Stimulated activated CD4-positive, alpha-beta T cell treated with anti-CD3 and anti-CD28 coated beads, Interleukin-1b, Interleukin-23, amount 100 ng/mL, for 24 hours (primary cell): Measurements from ENCODE around the gene ESYT1.

ENCODE experiments used
- DNase-seq, 4 experiments: peaks; one replicate each; pipeline ENCODE4 v3.0.0-alpha.2; 2020; ENCODE audit warnings: low read depth in 4 of 4, low spot score in 1 of 4

Gene ESYT1

GRCh38 chr12:56172839-56173238 lies 44.8 kb downstream of the ESYT1 start:
- DNase-seq = no peak

GRCh38 chr12:56178347-56178746 lies 50.3 kb downstream of the ESYT1 start:
- DNase-seq = no peak

DNA sequence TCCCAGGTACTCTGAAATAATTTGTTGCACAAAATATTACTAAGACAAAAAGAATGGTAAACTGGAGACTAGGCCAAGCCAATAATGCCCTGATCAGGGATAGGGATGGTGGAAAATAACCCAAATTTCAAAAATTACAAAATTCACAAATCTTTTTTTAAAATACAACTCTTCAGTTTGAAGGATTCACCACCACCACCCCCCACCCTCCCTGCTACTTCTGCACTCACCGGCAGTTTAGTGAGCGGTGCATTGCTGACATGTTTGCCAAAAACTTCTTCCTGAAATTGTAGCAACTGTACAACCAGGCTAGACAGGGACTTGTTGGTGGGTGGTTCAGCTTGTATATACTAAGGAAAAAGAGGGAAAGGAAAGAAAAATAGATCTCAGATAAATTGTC lies 58.9 kb downstream of the ESYT1 start:
- DNase-seq = no peak

DNA sequence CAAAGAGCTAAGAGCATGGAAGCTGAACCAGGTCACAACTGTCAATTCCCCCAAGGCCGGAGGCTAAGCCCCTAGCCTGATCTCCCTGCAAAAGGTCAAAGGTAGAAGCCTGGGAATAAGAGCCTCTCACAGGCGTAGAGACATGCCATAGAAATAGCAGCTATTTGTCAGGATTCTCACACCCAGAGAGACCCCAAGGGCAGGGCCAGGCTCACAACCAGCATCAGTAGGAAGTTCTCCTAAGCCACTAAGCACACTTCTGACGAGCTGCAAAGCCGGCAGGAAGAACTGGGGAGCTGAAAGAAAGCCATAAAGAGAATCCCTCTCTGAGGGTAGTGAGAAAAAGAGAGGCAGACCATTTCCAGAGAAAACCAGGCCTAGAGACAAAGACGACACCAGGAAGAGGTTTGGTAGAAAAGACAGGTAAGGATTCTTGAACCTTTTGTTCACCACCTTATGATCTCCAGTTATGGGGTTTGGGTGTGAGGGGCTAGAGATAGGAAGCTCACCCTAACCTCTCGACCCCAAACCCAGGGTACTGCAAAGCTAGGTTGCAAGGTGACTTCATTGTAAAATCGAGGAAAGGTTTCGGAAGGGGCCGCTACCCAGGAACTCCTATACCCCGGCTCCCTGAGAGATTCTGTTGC lies 60.2 kb downstream of the ESYT1 start:
- no peak for DNase-seq

DNA sequence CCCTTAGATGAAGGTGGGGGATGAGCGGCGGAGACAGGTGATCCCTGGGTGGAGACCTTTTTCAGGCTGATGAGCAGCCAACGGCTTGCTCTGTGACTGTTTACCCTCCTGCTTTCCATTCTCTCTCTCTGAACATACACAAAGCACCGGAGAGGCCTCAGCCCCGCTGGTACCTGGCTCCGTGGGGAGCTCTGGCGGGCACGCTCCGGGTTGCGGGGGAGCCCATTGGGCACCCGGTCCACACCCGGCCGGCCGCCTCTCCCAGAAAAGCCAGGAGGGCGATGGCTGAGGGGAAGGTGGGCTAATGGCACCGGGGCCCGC lies 60.7 kb downstream of the ESYT1 start:
- DNase-seq = no peak

DNA sequence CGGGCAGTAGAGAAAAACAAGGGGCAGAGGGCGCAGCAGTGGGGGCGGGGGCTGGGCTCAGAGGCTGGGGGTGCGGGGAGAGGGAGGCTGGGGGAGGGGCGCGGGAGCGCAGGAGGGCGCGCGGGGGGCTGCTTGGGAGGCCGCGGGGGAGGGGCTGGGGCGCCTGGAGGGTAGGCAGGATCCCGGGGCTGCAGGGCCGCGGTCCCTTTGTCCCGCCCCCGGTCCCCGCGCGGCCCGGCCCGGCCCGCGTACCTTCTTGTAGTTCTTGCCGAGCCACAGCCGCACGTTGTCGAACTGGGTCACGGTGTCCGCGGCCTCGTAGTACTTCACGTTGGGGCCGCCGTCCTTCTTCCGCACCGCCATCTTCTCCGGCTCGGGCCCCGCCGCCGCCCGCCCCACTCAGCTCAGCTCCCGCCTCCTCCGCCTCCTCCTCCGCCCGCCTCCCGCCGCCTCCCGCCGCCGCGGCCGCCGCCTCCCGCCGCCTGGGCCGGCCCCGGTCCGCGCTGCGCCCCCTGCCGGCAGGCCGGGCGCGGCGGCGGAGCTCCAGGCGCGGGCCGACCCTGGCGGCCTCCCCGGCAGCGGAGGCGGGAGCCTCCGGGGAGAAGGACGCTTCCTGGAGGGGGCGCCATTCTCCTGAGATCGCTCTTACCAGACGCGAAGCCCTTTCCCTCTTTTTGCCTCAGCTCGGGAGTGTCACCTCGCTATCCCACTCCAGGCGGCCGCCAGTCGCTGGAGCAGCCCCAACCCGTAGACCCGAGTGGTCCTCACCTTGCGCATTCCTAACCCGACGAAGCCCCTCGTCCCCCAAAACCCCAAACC lies 61.2 kb downstream of the ESYT1 start, which contains the start of gene SMARCC2:
SMARCC2 (minus strand) TSS at position 385 of the 819 bp plus-strand sequence; CDS start at position 363, 22 bp downstream.
- DNase-seq = peak; percentile 70 to 74 (median 70)

GRCh38 chr12:56189918-56190694 lies 62.0 kb downstream of the ESYT1 start:
- peak; percentile 59 to 93 (median 86) for DNase-seq

GRCh38 chr12:56190695-56191155 lies 62.7 kb downstream of the ESYT1 start:
- DNase-seq = no peak

DNA sequence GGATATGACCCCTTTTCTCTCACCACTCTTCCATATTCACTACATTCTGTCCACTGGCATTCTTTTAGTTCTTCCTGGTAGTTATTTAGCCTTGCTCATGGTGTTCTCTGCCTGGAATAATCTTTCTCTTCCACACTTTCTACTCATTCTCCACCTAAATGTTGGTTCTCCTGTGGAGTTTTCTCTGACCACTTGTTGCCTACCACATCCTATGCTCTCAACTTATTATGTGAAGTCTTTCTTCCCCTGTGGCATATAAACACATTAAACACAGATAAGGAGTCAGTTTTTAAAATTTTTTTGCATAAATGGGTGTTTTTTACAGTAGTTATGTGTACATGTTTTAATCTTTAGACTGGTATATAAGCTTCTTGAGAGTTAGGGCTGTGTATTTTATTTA lies 64.5 kb downstream of the ESYT1 start:
- DNase-seq = no peak

DNA sequence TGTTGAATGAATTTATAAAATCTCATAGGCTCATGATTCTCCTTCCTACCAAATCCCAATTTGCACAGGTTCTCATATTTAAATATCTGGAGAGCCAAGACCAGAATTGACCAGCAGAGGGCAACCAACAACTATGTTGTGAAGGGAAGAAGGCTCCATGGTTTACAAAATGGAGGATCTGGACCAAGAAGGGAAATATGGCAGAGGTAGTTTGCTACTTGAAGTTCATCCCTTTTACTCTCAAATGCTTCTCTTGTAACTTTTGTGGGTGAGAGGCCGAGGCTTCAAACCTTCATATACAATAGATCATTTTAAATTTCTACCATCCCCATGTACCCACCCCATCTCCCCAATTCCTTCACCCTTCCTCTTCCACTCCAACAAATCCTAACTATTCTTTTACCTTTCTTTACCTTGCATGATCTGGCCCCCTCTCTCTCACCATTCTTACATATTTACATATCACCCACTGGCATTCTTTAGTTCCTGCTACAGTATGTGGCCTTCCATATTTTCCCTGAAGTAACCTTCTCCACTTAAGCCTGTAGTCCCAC lies 65.0 kb downstream of the ESYT1 start:
- DNase-seq = peak; percentile 49 to 67 (median 57)
